C4-2B (cell line): ENCODE results near the gene IRX5.

ENCODE experiments used
- H3K27ac ChIP-seq: fragments of 450-650 bp; 2 replicates; pipeline ENCODE4 v1.5.1; 2017
- CTCF ChIP-seq: fragments of 450-650 bp; conservative IDR thresholded peaks from 2 replicates; pipeline ENCODE4 v1.5.1; 2017; ENCODE audit warnings: mild to moderate bottlenecking
- ZFX ChIP-seq: fragments of 450-650 bp; IDR thresholded peaks from 2 replicates; pipeline ENCODE4 v1.6.1; 2017

Gene IRX5

GRCh38 chr16:54930005-54930868, at the start of gene IRX5:
Gene IRX5 (plus strand): TSS chr16:54930865. CDS start chr16:54931199, 334 bp downstream.
- TF ChIP-seq CTCF (peak; percentile 11; the same call in 1 of the 2 replicates), ZFX (no peak)
- peak within 1 kb of the TSS; percentile 81 for H3K27ac ChIP-seq

- TF ChIP-seq CTCF (no peak), ZFX (no peak)
These were observed 48.1 kb upstream of the IRX5 start for GRCh38 chr16:54882556-54882955.

GRCh38 chr16:54883358-54883757, 47.3 kb upstream of the IRX5 start:
- no peak overlapping the region for H3K27ac ChIP-seq
- no peak for TF ChIP-seq ZFX
- TF ChIP-seq CTCF = no peak

More at GRCh38 chr16:54882556-54882955, 48.1 kb upstream of the IRX5 start:
- no peak overlapping the region for H3K27ac ChIP-seq

GRCh38 chr16:54886078-54886477, 44.6 kb upstream of the IRX5 start:
- no peak overlapping the region for H3K27ac ChIP-seq
- TF ChIP-seq CTCF (no peak), ZFX (no peak)

- TF ChIP-seq ZFX (no peak), CTCF (no peak)
These were observed 40.3 kb upstream of the IRX5 start for GRCh38 chr16:54890381-54890780.

GRCh38 chr16:54891346-54891745, 39.3 kb upstream of the IRX5 start:
- no peak overlapping the region for H3K27ac ChIP-seq
- TF ChIP-seq ZFX = no peak
- TF ChIP-seq CTCF = no peak

More at GRCh38 chr16:54890381-54890780, 40.3 kb upstream of the IRX5 start:
- no peak overlapping the region for H3K27ac ChIP-seq

GRCh38 chr16:54892981-54893380, 37.7 kb upstream of the IRX5 start:
- H3K27ac ChIP-seq = no peak overlapping the region
- TF ChIP-seq CTCF (no peak), ZFX (no peak)
